Subcutaneous adipose tissue (tissue), 4 donors: ENCODE results near the gene MIGA1. TPM values are rescaled to one million over a fixed set of nuclear protein-coding genes. Genes with fewer than 3 reads are reported as not detected.

ENCODE experiments used
- CTCF ChIP-seq: fragments of 450-650 bp; IDR thresholded peaks from one replicate; pipeline ENCODE4 v1.5.1; 2016; ENCODE audit warnings: low read depth, mild to moderate bottlenecking, control low read depth, antibody characterized with exemption, moderate library complexity
- total RNA-seq, 4 donors: library from RNA; depleted of rRNA; stranded (reverse); fragments of >200 nt; gene quantifications; one replicate each; pipeline ENCODE4 v1.1.0, GENCODE V29; 2016

MIGA1 gene
- total RNA-seq, 4 donors from 2014 or later, result 18.6 to 28.6 (median 23.1) TPM

- TF ChIP-seq CTCF, result no peak
Observed at GRCh38 chr1:77889671-77890070, 110.2 kb downstream of the MIGA1 start.

DNA sequence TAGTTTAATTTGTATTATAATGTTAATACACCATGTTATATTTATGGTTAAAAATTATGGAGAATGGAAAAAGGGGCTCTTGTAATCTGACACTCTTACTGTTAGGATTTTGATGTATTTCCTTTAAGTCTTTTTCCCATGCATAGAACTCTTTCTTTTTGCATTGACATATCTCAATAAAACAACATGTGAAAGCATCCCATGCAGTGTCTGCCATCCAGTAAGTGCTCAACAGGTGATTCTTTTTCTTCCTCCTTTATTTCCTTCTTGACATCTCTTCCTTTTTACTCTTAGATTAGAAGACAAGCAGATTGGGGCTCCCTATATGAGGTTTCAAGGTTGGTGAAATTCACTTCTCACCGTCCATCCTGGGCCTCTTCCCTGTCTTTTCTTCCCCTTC, 111.8 kb downstream of the MIGA1 start:
- TF ChIP-seq CTCF, result no peak

DNA sequence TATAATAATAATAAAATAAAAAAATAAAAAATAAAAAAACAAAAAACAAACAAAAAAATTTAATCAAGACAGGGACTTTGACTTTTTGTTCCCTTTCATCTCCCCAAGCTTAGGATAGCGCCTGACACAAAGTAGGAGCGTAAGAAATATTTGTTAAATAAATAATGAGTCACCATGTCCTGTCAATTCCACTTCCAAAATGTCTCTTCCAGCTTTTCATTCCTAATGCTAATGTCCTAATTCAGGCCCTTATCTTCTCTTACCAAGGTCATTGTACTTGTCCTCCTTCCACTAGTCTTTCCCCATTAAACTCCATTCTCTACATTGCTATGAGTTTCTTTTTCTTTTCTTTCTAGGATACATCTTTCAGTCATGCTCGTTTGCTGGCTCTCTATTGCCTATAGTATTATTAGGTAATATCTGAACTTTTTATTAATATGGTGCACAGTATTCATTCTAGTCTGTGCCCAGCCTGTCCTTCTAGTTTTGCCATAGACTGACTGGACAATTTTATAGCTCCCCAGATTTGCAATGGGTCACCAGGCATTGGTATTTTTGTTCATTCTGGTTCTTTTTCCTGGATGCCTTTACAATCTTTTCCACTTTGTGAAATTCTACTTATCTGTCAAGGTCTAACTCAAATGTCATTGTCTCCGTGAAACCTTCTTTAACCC, 120.3 kb downstream of the MIGA1 start:
- TF ChIP-seq CTCF, result no peak

GRCh38 chr1:77900687-77901293, 121.3 kb downstream of the MIGA1 start:
- no peak for TF ChIP-seq CTCF

- no peak for TF ChIP-seq CTCF
Observed at GRCh38 chr1:77905603-77906002, 126.2 kb downstream of the MIGA1 start.

GRCh38 chr1:77906019-77906545, 126.6 kb downstream of the MIGA1 start:
- TF ChIP-seq CTCF, result no peak

- no peak for TF ChIP-seq CTCF
Observed at GRCh38 chr1:77906624-77907023, 127.2 kb downstream of the MIGA1 start.
